A673 (cell line): ENCODE data around the gene AATF. TPM values are rescaled to one million over a fixed set of nuclear protein-coding genes. Genes with fewer than 3 reads are reported as not detected.

ENCODE experiments used
- BruUV-seq: library from RNA; stranded (reverse); fragments of 400-500 nt; replicated peaks from 2 replicates; lab custom pipeline; 2021; lab: Mats Ljungman, UMichigan
- CTCF ChIA-PET: fragments of 300-600 bp; sonication (Branson Sonifier 250); formaldehyde crosslinking; loops from one replicate; lab custom pipeline; 2022; ENCODE audit warnings: antibody characterized with exemption; lab: Charles Lee
- POLR2A ChIA-PET: fragments of 300-600 bp; sonication (Branson Sonifier 250); formaldehyde crosslinking; loops from one replicate; lab custom pipeline; 2022; ENCODE audit warnings: antibody characterized with exemption; ENCODE audit not compliant: low non-redundant PET; lab: Charles Lee
- DNase-seq: peaks from one replicate; pipeline ENCODE4 v3.0.0-alpha.2; 2015; ENCODE audit warnings: low spot score
- H3K27ac ChIP-seq: fragments of 200-600 bp; sonication (generic); 2 replicates; pipeline ENCODE4 v1.5.1; 2016; ENCODE audit warnings: mixed run types, low read depth, mild to moderate bottlenecking, mixed read lengths, antibody characterized with exemption, low read length; ENCODE audit not compliant: poor library complexity, severe bottlenecking
- H3K27me3 ChIP-seq: fragments of 200-600 bp; sonication (generic); replicated peaks from 2 replicates; pipeline ENCODE4 v1.6.1; 2017; ENCODE audit warnings: mixed run types, low read depth, mild to moderate bottlenecking, mixed read lengths, antibody characterized with exemption, low read length; ENCODE audit not compliant: insufficient read depth, poor library complexity
- H3K36me3 ChIP-seq: fragments of 200-600 bp; sonication (generic); 2 replicates; pipeline ENCODE4 v1.6.1; 2016; ENCODE audit warnings: mixed run types, mild to moderate bottlenecking, mixed read lengths, antibody characterized with exemption, low read length; ENCODE audit not compliant: insufficient read depth, poor library complexity, severe bottlenecking
- H3K4me1 ChIP-seq: fragments of 200-600 bp; sonication (generic); 2 replicates; pipeline ENCODE4 v1.6.1; 2017; ENCODE audit warnings: mixed run types, mild to moderate bottlenecking, mixed read lengths, antibody characterized with exemption, low read length; ENCODE audit not compliant: insufficient read depth, poor library complexity, severe bottlenecking
- H3K4me3 ChIP-seq: fragments of 200-600 bp; sonication (generic); 2 replicates; pipeline ENCODE4 v1.5.1; 2016; ENCODE audit warnings: low read depth, mixed run types, mild to moderate bottlenecking, mixed read lengths, low read length; ENCODE audit not compliant: poor library complexity, severe bottlenecking
- H3K9me3 ChIP-seq: fragments of 200-600 bp; sonication (generic); 2 replicates; pipeline ENCODE4 v1.6.1; 2016; ENCODE audit warnings: mixed run types, low read depth, mild to moderate bottlenecking, mixed read lengths, antibody characterized with exemption, low read length; ENCODE audit not compliant: poor library complexity, severe bottlenecking
- EZH2 ChIP-seq: fragments of 200-600 bp; sonication (generic); IDR thresholded peaks from 2 replicates; pipeline ENCODE4 v1.6.1; 2017; ENCODE audit warnings: borderline replicate concordance, low read depth, mild to moderate bottlenecking, mixed read lengths, antibody characterized with exemption, low read length; ENCODE audit not compliant: poor library complexity, severe bottlenecking
- intact Hi-C: fragments of 100-400 bp; cut with micrococcal nuclease; formaldehyde crosslinking; loops from one replicate; pipeline ENCODE4 v1.10.0; 2022; ENCODE audit not compliant: unreplicated experiment
- total RNA-seq: library from RNA; stranded (reverse); gene quantifications from 2 replicates; pipeline ENCODE4 v1.2.3, GENCODE V29; 2021
- TF ChIP-seq, protein P1 (sequence below): fragments of 300-800, 200-600 bp; sonication (generic); conservative IDR thresholded peaks from 2 replicates; pipeline ENCODE4 v1.5.1; 2017; ENCODE audit warnings: low read depth, mild to moderate bottlenecking, antibody characterized with exemption, low read length, moderate library complexity, mixed read lengths

AATF gene
- total RNA-seq, 1 experiment from 2014 or later = 51.3 TPM

DNA sequence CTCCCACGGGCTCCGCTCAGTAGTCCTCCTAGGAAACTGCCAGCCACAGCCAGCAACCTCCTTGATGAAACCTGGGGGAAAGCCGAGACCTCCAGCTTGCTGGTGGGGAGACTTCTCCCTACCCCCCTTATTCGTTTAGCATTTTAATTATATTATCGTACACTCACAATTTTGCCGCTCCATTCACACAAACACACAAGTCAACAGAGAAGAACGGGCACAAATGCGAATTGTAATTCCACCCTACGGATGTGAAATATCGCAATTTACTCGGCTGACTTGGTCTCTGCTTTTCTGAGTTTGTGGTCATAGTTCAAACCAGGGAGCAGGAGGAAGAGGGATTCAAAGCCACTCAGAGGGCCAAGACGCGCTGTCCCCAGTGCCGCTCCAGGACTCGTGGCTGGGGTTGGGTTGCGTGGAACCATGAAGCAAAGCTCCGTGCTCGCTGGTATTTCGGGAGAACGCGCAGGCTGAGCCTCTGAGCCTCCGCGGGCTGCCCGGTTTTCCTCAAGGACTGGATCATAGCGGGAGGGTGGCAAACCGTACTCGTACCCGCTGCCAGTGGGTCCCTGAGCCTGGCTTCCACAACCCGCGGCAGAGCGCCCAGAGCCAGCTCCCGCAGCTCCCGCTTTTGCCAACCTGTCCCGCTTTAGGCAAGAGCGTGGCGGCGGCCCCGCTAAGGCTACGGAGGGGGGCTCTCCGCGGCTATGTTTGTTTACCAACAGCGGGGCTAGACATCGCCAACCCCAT, 9.5 kb upstream of the AATF start:
- intact Hi-C loops = no loop called here
- H3K4me1 ChIP-seq = peaks cover 8% of the 10 kb centered on the region
- peaks cover 98% of the 10 kb centered on the region for H3K27me3 ChIP-seq
- H3K9me3 ChIP-seq = no peaks in the 10 kb centered on the region
- no peak overlapping the region for H3K4me3 ChIP-seq
- DNase-seq = no peak
- no peaks in the 10 kb centered on the region for H3K36me3 ChIP-seq
- no TSS peak for BruUV-seq
- TF ChIP-seq, protein P1, sequence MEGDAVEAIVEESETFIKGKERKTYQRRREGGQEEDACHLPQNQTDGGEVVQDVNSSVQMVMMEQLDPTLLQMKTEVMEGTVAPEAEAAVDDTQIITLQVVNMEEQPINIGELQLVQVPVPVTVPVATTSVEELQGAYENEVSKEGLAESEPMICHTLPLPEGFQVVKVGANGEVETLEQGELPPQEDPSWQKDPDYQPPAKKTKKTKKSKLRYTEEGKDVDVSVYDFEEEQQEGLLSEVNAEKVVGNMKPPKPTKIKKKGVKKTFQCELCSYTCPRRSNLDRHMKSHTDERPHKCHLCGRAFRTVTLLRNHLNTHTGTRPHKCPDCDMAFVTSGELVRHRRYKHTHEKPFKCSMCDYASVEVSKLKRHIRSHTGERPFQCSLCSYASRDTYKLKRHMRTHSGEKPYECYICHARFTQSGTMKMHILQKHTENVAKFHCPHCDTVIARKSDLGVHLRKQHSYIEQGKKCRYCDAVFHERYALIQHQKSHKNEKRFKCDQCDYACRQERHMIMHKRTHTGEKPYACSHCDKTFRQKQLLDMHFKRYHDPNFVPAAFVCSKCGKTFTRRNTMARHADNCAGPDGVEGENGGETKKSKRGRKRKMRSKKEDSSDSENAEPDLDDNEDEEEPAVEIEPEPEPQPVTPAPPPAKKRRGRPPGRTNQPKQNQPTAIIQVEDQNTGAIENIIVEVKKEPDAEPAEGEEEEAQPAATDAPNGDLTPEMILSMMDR = no peak
- peak; percentile 78 for TF ChIP-seq EZH2
- CTCF ChIA-PET = no interaction called here
- POLR2A ChIA-PET = no interaction called here
- no peak overlapping the region for H3K27ac ChIP-seq

DNA sequence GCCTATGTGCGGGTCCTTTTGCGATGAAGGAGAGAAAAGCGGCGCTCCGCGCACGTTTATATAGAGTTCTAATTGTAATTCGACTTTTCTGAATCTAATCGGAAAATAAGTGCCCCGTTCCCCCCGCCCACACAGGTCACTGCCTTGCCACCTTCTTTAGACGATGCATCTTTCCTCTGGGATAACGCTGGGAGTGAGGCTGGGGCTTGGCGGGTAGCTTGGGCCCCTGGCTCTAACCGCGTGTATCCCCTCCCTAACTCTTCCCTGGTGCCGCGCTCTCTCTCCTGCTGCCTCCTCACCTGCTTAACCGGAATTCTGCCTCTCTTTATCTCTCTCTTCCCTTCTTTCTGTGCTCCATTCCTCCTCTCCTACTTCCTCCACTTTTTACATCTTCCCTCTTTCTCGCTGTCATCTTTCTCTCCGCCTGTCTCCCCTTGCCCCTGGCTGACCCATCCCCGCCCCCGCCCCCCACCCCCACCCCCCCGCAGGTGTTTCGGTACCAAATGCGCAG, 8.9 kb upstream of the AATF start:
- peaks cover 98% of the 10 kb centered on the region for H3K27me3 ChIP-seq
- BruUV-seq = no TSS peak
- H3K9me3 ChIP-seq = no peaks in the 10 kb centered on the region
- DNase-seq = no peak
- no peak for TF ChIP-seq EZH2
- TF ChIP-seq, protein P1 = no peak
- H3K36me3 ChIP-seq = no peaks in the 10 kb centered on the region
- no peak overlapping the region for H3K27ac ChIP-seq
- ChIA-PET CTCF (no interaction called here), POLR2A (no interaction called here)
- no peak overlapping the region for H3K4me3 ChIP-seq
- peaks cover 5% of the 10 kb centered on the region for H3K4me1 ChIP-seq
- intact Hi-C loops = no loop called here

DNA sequence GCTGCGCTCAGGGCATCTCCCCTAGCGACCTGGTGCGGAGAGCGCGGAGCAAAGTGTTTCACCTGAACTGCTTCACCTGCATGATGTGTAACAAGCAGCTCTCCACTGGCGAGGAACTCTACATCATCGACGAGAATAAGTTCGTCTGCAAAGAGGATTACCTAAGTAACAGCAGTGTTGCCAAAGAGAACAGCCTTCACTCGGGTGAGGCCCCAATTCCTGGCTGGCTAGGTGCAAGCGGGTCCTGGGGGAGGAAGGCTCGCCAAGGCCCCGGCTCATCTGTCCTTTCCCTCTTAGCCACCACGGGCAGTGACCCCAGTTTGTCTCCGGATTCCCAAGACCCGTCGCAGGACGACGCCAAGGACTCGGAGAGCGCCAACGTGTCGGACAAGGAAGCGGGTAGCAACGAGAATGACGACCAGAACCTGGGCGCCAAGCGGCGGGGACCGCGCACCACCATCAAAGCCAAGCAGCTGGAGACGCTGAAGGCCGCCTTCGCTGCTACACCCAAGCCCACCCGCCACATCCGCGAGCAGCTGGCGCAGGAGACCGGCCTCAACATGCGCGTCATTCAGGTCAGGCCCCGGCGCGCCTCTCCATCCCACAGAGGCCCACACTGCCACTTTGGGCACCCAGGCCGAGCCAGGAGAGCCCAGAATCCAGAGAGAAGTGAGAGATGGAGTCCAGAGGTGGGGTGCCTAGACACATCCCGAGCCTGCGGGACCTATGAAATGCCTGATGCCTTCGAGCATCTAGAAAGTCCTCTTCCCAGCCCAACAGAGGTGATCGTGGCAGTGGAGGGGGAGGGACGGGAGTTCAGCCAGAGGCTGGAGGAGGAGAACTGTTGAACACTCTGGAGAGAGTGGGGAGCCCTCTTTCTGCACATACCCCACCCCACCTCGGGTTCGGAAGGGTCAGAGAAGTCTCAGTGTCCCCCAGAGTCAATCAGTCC, 8.2 kb upstream of the AATF start:
- no peak overlapping the region for H3K4me3 ChIP-seq
- DNase-seq = no peak
- H3K36me3 ChIP-seq = no peaks in the 10 kb centered on the region
- H3K27ac ChIP-seq = no peak overlapping the region
- BruUV-seq = no TSS peak
- H3K9me3 ChIP-seq = no peaks in the 10 kb centered on the region
- intact Hi-C loops = no loop called here
- ChIA-PET CTCF (no interaction called here), POLR2A (no interaction called here)
- peaks cover 2% of the 10 kb centered on the region for H3K4me1 ChIP-seq
- TF ChIP-seq, protein P1 = no peak
- TF ChIP-seq EZH2 = no peak
- H3K27me3 ChIP-seq = peaks cover 98% of the 10 kb centered on the region
